Left colon (tissue), 2 donors: ENCODE data around the gene KLRC3. TPM values are rescaled to one million over a fixed set of nuclear protein-coding genes. Genes with fewer than 3 reads are reported as not detected.
"Not testable (repeated sequence)": the region's sequence is repeated elsewhere in the genome, so short reads cannot be mapped to it uniquely, and the experiment has no call there.

Source experiments
- ATAC-seq: fragments of 200-7000 bp; cut with Tn5 transposase; one replicate; pipeline ENCODE4 v1.9.1; 2020; ENCODE audit warnings: mild to moderate bottlenecking, moderate library complexity
- DNase-seq, 2 donors: peaks; one replicate each; pipeline ENCODE4 v3.0.0-alpha.2; 2020
- intact Hi-C, 2 donors: fragments of 100-400 bp; cut with DNase I in 1 of 2; cut with micrococcal nuclease in 1 of 2; formaldehyde crosslinking; loops; one replicate each; pipeline versions ENCODE4 v1.11.2 to v1.14.0; 2022; cut with DNase I, micrococcal nuclease
- total RNA-seq, 2 donors: library from RNA; stranded (reverse); fragmentation: NEBNext Ultra II Directional; extraction: Animal tissue kit (Norgen Biotek cat#: 25700); gene quantifications; one replicate each; pipeline ENCODE4 v1.2.1, GENCODE V29; 2021
- donor health status: DM: no; HTN: no; CAD: no.
- donor health status: DM: yes; HTN: yes; CAD: no.

Gene KLRC3
- total RNA-seq, 2 donors from 2014 or later = not detected

DNA sequence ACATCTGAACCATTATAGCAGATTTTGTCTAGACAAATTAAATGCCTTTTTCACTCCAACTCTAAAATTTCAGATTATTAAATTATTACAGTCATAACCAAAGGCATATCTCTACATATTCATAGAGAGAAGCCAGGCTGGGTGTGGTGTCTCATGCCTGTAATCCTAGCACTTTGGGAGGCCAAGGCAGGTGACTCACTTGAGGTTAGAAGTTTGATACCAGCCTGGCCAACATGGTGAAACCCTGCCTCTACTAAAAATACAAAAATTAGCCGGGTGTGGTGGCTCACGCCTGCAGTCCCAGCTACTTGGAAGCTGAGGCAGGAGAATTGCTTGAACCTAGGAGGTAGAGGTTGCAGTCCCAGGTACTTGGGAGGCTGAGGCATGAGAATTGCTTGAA lies 41.7 kb downstream of the KLRC3 start:
- ATAC-seq, intact Hi-C loops, DNase-seq: not testable (repeated sequence)

GRCh38 chr12:10374624-10375018 lies 45.8 kb downstream of the KLRC3 start:
- no peak for DNase-seq
- intact Hi-C loops = no loop called here
- ATAC-seq = no peak

- DNase-seq (peak; percentile 69 to 79), ATAC-seq (peak; percentile 97)
- intact Hi-C loops = no loop called here
Measured at GRCh38 chr12:10372559-10372958, 47.8 kb downstream of the KLRC3 start.

DNA sequence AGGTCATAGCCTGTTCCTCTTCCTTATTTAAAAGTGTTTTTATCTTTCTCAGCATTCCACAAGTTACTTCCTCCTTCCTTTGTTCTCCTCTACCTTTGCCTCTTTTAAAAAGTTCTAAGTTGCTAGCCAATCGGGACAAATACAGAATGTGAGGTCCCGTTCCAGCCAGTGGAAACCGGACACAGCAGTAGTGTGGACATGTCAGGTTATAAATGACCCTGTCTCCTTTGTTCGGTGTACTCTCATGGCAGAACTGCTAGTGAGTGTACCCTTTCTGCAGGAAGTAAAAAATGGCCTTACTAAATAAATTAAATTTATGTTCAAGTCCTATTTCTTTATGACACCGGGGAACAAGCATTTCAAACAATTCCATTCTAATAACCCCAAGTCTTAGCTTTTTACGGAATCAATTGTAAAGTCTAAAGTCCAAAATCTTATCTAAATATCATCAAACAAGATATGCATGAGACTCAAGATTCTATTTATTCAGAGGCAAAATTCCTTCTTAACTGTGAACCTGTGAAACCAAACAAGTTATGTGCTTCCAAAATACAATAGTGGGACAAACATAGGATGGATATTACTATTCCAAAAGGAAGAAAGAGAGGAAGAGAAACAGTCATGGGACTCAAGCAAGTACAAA lies 48.4 kb downstream of the KLRC3 start:
- intact Hi-C loops, DNase-seq: not testable (repeated sequence)
- peak; percentile 74 for ATAC-seq

- DNase-seq (no peak), ATAC-seq (no peak)
- intact Hi-C loops = no loop called here
Measured at GRCh38 chr12:10369557-10370415, 50.6 kb downstream of the KLRC3 start.

DNA sequence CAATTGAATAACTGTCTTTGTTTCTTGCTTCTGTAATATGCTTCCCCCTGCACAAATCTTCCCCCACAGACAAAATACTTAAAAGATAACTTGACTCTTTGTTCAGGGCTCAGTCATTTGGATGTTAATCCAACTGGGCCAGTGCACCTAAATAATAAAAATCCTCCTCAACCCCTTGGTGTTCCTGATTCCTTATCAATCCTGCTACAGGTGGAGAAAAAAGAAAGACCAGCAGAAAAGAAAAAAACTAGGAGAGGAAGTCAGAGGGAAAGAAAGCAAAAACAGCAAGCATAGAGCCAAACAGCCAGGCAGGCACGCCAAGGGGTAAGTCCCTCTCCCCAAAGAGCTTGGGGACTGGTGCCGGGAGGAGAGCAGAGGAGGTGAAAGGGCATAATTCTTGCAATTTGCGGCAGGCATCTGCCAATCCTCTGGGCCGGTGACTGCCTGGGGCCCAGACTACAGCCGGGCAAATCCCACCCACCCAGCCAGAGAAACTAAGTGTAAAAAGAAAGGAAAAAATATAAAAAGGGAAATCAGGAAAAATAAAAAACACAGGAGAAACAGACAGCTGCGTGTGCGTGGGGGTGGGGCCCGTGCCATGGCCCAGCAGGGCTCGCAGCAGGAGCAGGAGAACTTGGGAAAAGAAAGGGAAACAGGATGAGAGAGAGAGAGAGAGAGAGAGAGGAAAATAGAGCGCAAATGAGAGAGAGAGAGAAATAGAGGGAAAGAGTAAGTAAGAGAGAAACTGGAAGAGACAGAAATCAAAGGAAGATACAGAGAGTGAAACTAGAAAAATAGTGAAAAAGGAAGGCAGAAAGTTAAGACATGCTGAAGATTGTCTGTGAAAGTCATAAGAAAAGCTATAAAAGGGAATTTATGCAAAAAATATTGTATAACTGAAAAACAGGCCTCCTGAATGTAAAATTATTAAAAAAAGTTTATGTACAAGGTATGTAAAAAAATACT lies 51.9 kb downstream of the KLRC3 start:
- DNase-seq = no peak
- no peak for ATAC-seq
- intact Hi-C loops = no loop called here

DNA sequence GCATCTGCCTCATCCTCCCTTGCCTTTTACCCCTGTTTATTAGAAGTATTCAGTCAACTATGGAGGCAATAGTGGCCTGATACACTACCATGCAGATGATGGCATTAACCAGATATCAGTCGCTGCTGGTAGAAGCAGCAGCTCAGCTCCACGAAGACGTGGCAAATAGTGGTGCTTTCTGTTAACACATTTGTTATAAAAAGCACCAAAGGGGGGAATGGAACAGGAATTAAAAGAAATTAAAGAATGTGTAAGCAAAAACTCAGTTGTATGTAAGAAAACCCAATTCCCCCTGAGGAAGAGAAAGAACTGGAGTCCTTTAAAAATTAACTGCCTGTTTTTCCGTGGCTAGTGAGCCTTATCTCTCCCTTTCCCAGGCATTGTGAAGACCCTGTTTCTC lies 52.7 kb downstream of the KLRC3 start:
- intact Hi-C loops, DNase-seq, ATAC-seq: not testable (repeated sequence)

DNA sequence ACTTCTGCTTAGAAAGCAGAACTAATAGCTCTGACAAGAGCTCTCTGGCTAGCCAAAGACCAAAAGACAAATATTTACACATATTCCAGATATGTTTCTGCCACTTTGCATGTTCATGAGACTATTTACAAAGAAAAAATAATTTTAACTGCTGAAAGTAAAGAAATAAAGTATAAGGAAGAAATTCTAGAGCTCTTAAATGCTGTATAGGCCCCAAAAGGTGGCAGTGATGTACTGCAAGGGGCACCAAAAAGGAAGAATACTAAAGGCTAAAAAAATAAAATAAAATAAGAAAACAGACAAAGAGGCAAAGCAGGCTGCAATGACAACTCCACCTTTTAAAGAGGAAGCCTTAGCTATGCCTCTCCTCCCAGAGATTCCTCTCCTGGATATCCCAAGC lies 53.5 kb downstream of the KLRC3 start:
- no peak for DNase-seq
- intact Hi-C loops = no loop called here
- no peak for ATAC-seq

DNA sequence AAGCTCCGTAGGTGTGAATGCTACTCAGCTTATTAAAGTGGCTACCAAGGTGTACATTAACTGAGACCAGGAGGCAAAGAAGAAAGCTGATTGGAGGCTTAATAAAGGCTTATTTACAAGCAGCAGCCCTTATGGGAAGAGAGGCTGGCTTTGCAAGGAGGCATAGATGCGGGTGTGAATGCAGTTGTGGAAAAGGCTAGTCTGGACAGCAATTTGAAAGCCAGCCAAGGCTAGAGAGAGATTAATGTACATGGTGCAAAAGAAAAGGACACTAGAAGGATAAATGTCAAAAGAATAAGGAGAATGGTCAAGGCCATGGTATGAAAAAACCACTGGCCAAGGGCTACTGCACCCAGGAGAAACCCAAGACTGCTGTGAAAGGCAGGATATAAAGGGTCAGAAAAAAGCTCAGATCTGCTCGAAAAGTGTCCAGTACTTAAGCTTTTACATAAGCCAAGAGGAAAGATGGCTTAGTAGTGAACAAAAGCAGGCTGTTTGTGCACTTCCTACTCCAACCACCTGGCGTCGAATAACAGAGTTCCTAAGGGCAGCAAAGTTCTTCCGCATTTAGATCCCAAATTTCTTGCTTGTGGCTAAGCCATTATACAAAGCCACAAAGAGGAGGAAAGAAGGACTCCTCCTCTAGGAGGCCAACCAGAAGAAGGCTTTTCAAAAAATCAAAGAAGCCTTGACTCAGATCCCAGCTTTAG lies 54.5 kb downstream of the KLRC3 start:
- intact Hi-C loops = no loop called here
- ATAC-seq (peak; percentile 14), DNase-seq (no peak)

DNA sequence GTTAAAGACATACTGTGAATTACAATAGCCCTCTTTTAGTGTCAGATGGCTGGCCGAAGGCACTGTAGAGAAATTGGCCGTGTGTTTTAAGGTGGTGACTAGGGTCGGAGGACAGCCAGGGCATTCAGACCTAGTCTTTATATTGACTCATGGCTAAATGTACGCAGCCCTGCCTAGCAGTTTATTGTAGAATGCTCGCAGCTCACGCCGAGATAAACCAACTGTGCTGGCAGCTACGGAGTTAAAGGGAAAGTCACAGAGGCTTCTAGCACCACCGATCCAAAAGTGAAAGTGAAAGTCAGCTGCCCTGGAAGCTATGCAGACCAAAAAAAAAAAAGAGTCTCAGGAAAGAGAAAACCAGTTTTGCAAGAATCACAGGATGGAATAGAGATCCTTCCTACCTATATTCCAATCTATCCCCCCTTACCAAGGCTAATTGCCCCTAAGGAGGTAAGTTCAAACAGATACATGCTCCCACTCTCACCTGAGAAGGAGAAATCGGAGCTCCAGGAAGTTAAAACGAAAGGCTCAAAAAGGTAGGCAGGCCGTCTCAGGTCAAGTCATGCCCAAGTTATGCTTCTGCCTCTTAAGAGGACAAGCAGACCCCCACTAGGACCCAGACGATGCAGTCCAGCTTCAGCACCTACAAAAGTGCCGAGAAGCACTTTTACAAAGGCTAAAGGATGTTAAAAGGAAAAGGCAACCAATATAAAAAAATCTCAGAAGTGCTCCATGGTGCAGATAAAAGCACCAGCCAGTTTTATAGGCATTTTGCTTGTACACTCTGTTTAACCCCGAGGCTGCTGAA lies 55.4 kb downstream of the KLRC3 start:
- peak; percentile 64 to 82 for DNase-seq
- ATAC-seq = peak; percentile 75
- intact Hi-C loops = no loop called here

GRCh38 chr12:10363914-10364814 lies 56.2 kb downstream of the KLRC3 start:
- intact Hi-C loops = no loop called here
- peak; percentile 47 to 62 for DNase-seq
- peak; percentile 65 for ATAC-seq

DNA sequence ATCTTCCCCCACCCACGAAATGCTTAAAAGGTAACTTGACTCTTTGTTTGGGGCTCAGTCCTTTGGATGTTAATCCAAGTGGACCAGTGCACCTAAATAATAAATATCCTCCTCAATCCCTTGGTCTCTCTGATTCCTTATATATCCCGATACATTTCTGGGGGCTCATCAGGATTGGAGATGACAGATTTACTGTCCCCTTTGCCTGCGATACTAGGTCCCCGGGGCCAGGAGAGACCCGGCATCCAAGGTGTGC lies 56.8 kb downstream of the KLRC3 start:
- DNase-seq (no peak), ATAC-seq (no peak)
- intact Hi-C loops = no loop called here

- DNase-seq (no peak), ATAC-seq (no peak)
- intact Hi-C loops = no loop called here
Measured at GRCh38 chr12:10362828-10363657, 57.4 kb downstream of the KLRC3 start.

DNA sequence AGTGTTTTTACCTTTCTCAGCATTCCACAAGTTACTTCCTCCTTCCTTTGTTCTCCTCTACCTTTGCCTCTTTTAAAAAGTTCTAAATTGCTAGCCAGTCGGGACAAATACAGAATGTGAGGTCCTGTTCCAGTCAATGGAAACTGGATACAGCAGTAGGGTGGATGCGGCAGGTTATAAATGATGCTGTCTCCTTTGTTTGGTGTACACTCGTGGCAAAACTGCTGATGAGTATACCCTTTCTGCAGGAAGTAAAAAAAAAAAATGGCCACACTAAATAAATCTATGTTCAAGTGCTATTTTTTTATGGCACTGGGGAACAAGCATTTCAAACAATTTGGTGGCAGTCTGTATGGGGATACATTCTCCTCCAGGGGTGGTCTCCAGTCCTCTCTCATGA lies 58.1 kb downstream of the KLRC3 start:
- intact Hi-C loops = no loop called here
- DNase-seq = no peak
- ATAC-seq = no peak
